ENCODE results near the gene SMIM29. TPM values are rescaled to one million over a fixed set of nuclear protein-coding genes. Genes with fewer than 3 reads are reported as not detected.

Gene SMIM29
- total and polyA plus RNA-seq, 7 experiments from 2014 or later: 13.9 to 45.5 (median 23.8) TPM

DNA sequence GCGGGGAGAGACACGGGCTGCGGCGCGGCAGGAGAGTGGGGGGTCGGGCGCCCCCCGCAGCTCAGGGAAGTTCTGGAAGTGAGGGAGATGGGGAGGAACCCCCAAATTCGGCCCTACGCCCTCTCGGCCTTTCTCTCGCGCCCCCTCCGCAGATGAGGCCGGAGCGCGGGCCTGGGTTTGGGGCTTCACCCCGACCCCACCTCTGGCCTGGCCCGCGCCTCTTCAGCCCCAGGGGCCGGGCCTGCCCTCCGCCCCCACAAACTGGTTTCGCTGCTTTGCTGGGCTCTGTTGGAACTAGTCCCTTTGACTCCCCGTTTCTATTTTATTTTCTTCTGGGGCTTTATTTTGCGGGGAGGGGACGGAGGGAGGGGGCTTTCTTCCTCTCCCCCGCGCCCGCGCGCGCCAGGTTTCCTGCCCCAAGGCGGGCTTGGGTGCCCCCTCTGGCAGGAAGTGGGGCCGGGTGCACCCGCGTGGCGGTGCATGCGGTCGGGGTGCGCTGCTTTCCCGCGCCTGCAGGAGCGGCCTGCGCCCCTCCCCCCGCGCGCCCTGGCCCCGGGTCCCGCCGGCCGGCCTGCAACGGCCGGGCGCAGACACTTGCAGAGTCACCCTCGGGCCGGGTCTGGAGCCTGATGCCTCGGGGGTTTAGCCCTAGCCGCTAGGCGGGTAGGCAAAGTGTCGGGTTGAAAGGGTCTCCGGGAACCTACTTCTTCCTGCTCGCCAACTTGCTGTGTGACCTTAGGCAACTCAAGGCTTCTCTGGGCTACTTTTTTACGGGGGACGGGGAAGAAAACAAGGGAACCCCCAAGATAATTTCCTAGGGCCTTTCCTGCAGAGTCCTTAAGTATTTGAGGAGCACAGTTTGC is 10.9 kb downstream of the SMIM29 start:
- no peaks in the 10 kb centered on the region for H3K27me3 Mint-ChIP-seq
- H3K9me3 Mint-ChIP-seq: no peaks in the 10 kb centered on the region
- peaks cover 27 to 59% (median 47%) of the 10 kb centered on the region in 7 donors for H3K4me1 Mint-ChIP-seq
- peak overlapping the region; percentile 65 for H3K4me3 ChIP-seq (ENCODE audit: low read length)
- DNase-seq (peak; percentile 60 to 84 (median 79)), ATAC-seq (peak; percentile 21)
- H3K9me3 ChIP-seq (ENCODE audit: control insufficient read depth in 2 of 3, low read length in 3 of 3): no peaks in the 10 kb centered on the region
- H3K36me3 ChIP-seq (ENCODE audit: control insufficient read depth in 2 of 3, insufficient read depth in 3 of 3, low read length in 3 of 3): peaks cover 0 to 38% (median 8%) of the 10 kb centered on the region in 3 experiments
- H3K27ac Mint-ChIP-seq: peak overlapping the region; percentile 60 to 95 (median 93)
- POLR2A ChIA-PET: interaction anchor here (0.9 to 2.2 kb wide), 10 partner anchors 10 to 188 kb away, joined by 3 to 45 read pairs (median 10); partner anchors contain the start of genes NUDT3 and SMIM29
- intact Hi-C loops (cut with micrococcal nuclease): loop anchor here (2.0 to 10.0 kb wide), 13 partner anchors 56 to 1396 kb away; partner anchors contain the start of genes ANKS1A (in 2 of the 2), TAF11 (in 2 of the 2), BLTP3A (in 1 of the 2) and CUTA (in 1 of the 2)
- peaks cover 13 to 15% of the 10 kb centered on the region in 2 donors for H3K4me1 ChIP-seq (ENCODE audit: control insufficient read depth in 2 of 2, insufficient read depth in 2 of 2, low read length in 2 of 2)
- CTCF ChIA-PET: interaction anchor here (1.5 to 1.6 kb wide), 2 partner anchors 14 to 177 kb away, joined by 6 to 7 read pairs; no protein-coding TSS in a partner anchor
- peak overlapping the region; percentile 92 for H3K27ac ChIP-seq (ENCODE audit: low read depth, low read length)
- H3K36me3 Mint-ChIP-seq: peaks cover 0 to 10% (median 0%) of the 10 kb centered on the region in 5 donors
- H3K27me3 ChIP-seq (ENCODE audit: control insufficient read depth in 2 of 2, insufficient read depth in 2 of 2, low read length in 2 of 2): no peaks in the 10 kb centered on the region
- peak overlapping the region; percentile 75 to 92 (median 88) for H3K4me3 Mint-ChIP-seq

DNA sequence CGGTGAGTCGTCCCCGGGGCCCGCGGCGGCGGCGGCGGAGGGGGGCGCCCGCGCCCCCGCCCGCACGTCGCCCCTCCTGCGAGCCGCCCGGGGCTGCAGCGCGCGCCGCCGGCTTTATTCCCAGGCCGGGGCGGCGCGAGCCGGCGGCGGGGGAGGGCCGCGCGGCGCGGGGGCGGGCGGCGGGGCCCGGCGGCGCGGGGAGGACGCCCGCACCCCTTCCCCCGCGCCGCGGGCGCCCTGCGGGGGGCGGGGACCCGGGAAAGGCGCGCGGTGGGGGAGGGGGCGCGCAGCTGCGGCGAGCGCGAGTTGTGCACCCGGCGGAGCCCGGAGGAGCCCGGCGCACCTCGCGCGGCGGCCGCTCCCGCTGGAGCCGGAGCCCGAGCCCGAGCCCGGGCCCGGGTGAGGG is 11.5 kb downstream of the SMIM29 start:
- no peaks in the 10 kb centered on the region for H3K9me3 ChIP-seq (ENCODE audit: control insufficient read depth in 2 of 3, low read length in 3 of 3)
- CTCF ChIA-PET: interaction anchor here (1.0 to 1.6 kb wide), 4 partner anchors 11 to 178 kb away, joined by 3 to 7 read pairs (median 6); partner anchors contain the start of gene SMIM29
- peak overlapping the region; percentile 99 for H3K27ac ChIP-seq (ENCODE audit: low read depth, low read length)
- H3K27me3 ChIP-seq (ENCODE audit: control insufficient read depth in 2 of 2, insufficient read depth in 2 of 2, low read length in 2 of 2): no peaks in the 10 kb centered on the region
- Mint-ChIP-seq H3K9me3 (no peaks in the 10 kb centered on the region), H3K36me3 (peaks cover 0 to 10% (median 0%) of the 10 kb centered on the region in 5 donors), H3K27me3 (no peaks in the 10 kb centered on the region), H3K4me1 (peaks cover 22 to 53% (median 40%) of the 10 kb centered on the region in 7 donors), H3K4me3 (peak overlapping the region in 3 of 10 donors; percentile 88 to 94 (median 92)), H3K27ac (peak overlapping the region in 1 of 9 donors; percentile 98)
- intact Hi-C loops (cut with micrococcal nuclease): loop anchor here (2.0 to 10.0 kb wide), 13 partner anchors 55 to 1395 kb away; partner anchors contain the start of genes ANKS1A (in 2 of the 2), TAF11 (in 2 of the 2), BLTP3A (in 1 of the 2) and CUTA (in 1 of the 2)
- DNase-seq (peak in 8 of 9 donors; percentile 19 to 59 (median 34)), ATAC-seq (no peak)
- POLR2A ChIA-PET: interaction anchor here (0.8 to 2.2 kb wide), 20 partner anchors 11 to 1266 kb away, joined by 3 to 45 read pairs (median 5); partner anchors contain the start of genes ANKS1A, NUDT3 and SMIM29
- H3K4me1 ChIP-seq (ENCODE audit: control insufficient read depth in 2 of 2, insufficient read depth in 2 of 2, low read length in 2 of 2): peaks cover 13 to 15% of the 10 kb centered on the region in 2 donors
- H3K36me3 ChIP-seq (ENCODE audit: control insufficient read depth in 2 of 3, insufficient read depth in 3 of 3, low read length in 3 of 3): peaks cover 0 to 32% (median 6%) of the 10 kb centered on the region in 3 experiments
- peak overlapping the region; percentile 65 for H3K4me3 ChIP-seq (ENCODE audit: low read length)

GRCh38 chr6:34236443-34237315 is 12.1 kb downstream of the SMIM29 start, which contains the start of gene HMGA1:
TSS of gene HMGA1 (plus strand) at chr6:34236873. CDS start at chr6:34240781, 3,908 bp downstream.
- Mint-ChIP-seq H3K27me3 (no peaks in the 10 kb centered on the region), H3K4me1 (peaks cover 18 to 46% (median 37%) of the 10 kb centered on the region in 7 donors), H3K36me3 (peaks cover 0 to 10% (median 0%) of the 10 kb centered on the region in 5 donors), H3K4me3 (peak within 1 kb of the TSS; percentile 88 to 96 (median 94)), H3K9me3 (no peaks in the 10 kb centered on the region), H3K27ac (peak within 1 kb of the TSS; percentile 89 to 99 (median 98))
- intact Hi-C loops (cut with micrococcal nuclease): loop anchor here (1.0 to 10.0 kb wide), 18 partner anchors 12 to 1394 kb away; partner anchors contain the start of genes ANKS1A (in 2 of the 2), SMIM29 (in 2 of the 2), TAF11 (in 2 of the 2) and BLTP3A (in 1 of the 2)
- DNase-seq (peak; percentile 73 to 91 (median 83)), ATAC-seq (peak; percentile 84)
- Histone ChIP-seq H3K27ac (ENCODE audit: low read depth, low read length) (peak within 1 kb of the TSS; percentile 99), H3K4me1 (ENCODE audit: control insufficient read depth in 2 of 2, insufficient read depth in 2 of 2, low read length in 2 of 2) (peaks cover 13 to 15% of the 10 kb centered on the region in 2 donors), H3K36me3 (ENCODE audit: control insufficient read depth in 2 of 3, insufficient read depth in 3 of 3, low read length in 3 of 3) (peaks cover 0 to 26% (median 0%) of the 10 kb centered on the region in 3 experiments), H3K27me3 (ENCODE audit: control insufficient read depth in 2 of 2, insufficient read depth in 2 of 2, low read length in 2 of 2) (no peaks in the 10 kb centered on the region), H3K4me3 (ENCODE audit: low read length) (peak within 1 kb of the TSS; percentile 66), H3K9me3 (ENCODE audit: control insufficient read depth in 2 of 3, low read length in 3 of 3) (no peaks in the 10 kb centered on the region)
- CTCF ChIA-PET: interaction anchor here (1.0 to 1.6 kb wide), 5 partner anchors 10 to 178 kb away, joined by 3 to 7 read pairs (median 5); partner anchors contain the start of gene SMIM29
- POLR2A ChIA-PET: interaction anchor here (0.6 to 2.2 kb wide), 25 partner anchors 10 to 1265 kb away, joined by 3 to 45 read pairs (median 5); partner anchors contain the start of genes ANKS1A, NUDT3 and SMIM29

DNA sequence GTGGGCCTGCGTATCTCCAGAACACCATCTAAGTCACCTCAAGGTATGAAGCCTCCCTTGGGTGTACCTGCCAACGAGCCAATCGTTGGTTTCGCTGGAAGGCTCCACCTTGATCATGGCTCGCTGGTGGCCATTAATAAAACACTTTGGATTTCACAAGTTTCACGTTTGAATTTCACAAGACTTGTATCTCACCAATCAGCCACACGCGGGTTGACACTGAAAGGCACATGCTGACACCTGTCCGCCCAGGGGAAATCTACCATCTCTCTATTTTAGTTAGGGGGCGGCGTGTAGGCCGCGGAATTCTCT is 12.7 kb downstream of the SMIM29 start:
- Histone ChIP-seq H3K36me3 (ENCODE audit: control insufficient read depth in 2 of 3, insufficient read depth in 3 of 3, low read length in 3 of 3) (peaks cover 0 to 20% (median 0%) of the 10 kb centered on the region in 3 experiments), H3K27me3 (ENCODE audit: control insufficient read depth in 2 of 2, insufficient read depth in 2 of 2, low read length in 2 of 2) (no peaks in the 10 kb centered on the region), H3K4me3 (ENCODE audit: low read length) (peak overlapping the region; percentile 66), H3K27ac (ENCODE audit: low read depth, low read length) (peak overlapping the region; percentile 99), H3K4me1 (ENCODE audit: control insufficient read depth in 2 of 2, insufficient read depth in 2 of 2, low read length in 2 of 2) (peaks cover 13 to 15% of the 10 kb centered on the region in 2 donors), H3K9me3 (ENCODE audit: control insufficient read depth in 2 of 3, low read length in 3 of 3) (no peaks in the 10 kb centered on the region)
- Mint-ChIP-seq H3K9me3 (no peaks in the 10 kb centered on the region), H3K4me3 (peak overlapping the region; percentile 88 to 96 (median 94)), H3K4me1 (peaks cover 16 to 40% (median 31%) of the 10 kb centered on the region in 7 donors), H3K27me3 (no peaks in the 10 kb centered on the region), H3K36me3 (peaks cover 0 to 5% (median 0%) of the 10 kb centered on the region in 5 donors), H3K27ac (peak overlapping the region; percentile 89 to 99 (median 98))
- POLR2A ChIA-PET: interaction anchor here (0.9 to 2.2 kb wide), 16 partner anchors 10 to 1264 kb away, joined by 3 to 45 read pairs (median 6); partner anchors contain the start of genes ANKS1A, NUDT3 and SMIM29
- peak; percentile 49 for ATAC-seq
- peak in 6 of 9 donors; percentile 74 to 83 (median 80) for DNase-seq
- intact Hi-C loops (cut with micrococcal nuclease): loop anchor here (1.0 to 10.0 kb wide), 18 partner anchors 12 to 1394 kb away; partner anchors contain the start of genes ANKS1A (in 2 of the 2), SMIM29 (in 2 of the 2), TAF11 (in 2 of the 2) and BLTP3A (in 1 of the 2)
- CTCF ChIA-PET: interaction anchor here (1.0 to 1.6 kb wide), 5 partner anchors 9 to 179 kb away, joined by 3 to 7 read pairs (median 5); partner anchors contain the start of gene SMIM29

GRCh38 chr6:34235307-34236130 is 13.3 kb downstream of the SMIM29 start:
- peak in 6 of 9 donors; percentile 22 to 73 (median 62) for DNase-seq
- H3K4me1 Mint-ChIP-seq: peaks cover 16 to 35% (median 29%) of the 10 kb centered on the region in 7 donors
- H3K36me3 Mint-ChIP-seq: peaks cover 0 to 3% (median 0%) of the 10 kb centered on the region in 5 donors
- H3K9me3 Mint-ChIP-seq: no peaks in the 10 kb centered on the region
- intact Hi-C loops (cut with micrococcal nuclease): loop anchor here (1.0 to 10.0 kb wide), 18 partner anchors 11 to 1393 kb away; partner anchors contain the start of genes ANKS1A (in 2 of the 2), SMIM29 (in 2 of the 2), TAF11 (in 2 of the 2) and BLTP3A (in 1 of the 2)
- H3K27me3 Mint-ChIP-seq: no peaks in the 10 kb centered on the region
- ChIA-PET CTCF (interaction anchor here (1.1 to 1.3 kb wide), 2 partner anchors 9 to 40 kb away, joined by 3 to 4 read pairs; no protein-coding TSS in a partner anchor), POLR2A (interaction anchor here (1.2 to 2.2 kb wide), 11 partner anchors 9 to 657 kb away, joined by 3 to 45 read pairs (median 12); partner anchors contain the start of genes NUDT3 and SMIM29)
- H3K4me3 ChIP-seq (ENCODE audit: low read length): peak overlapping the region; percentile 66
- H3K4me3 Mint-ChIP-seq: peak overlapping the region; percentile 88 to 96 (median 94)
- peak overlapping the region; percentile 99 for H3K27ac ChIP-seq (ENCODE audit: low read depth, low read length)
- H3K9me3 ChIP-seq (ENCODE audit: control insufficient read depth in 2 of 3, low read length in 3 of 3): no peaks in the 10 kb centered on the region
- peak overlapping the region; percentile 89 to 99 (median 98) for H3K27ac Mint-ChIP-seq
- peaks cover 0 to 14% (median 0%) of the 10 kb centered on the region in 3 experiments for H3K36me3 ChIP-seq (ENCODE audit: control insufficient read depth in 2 of 3, insufficient read depth in 3 of 3, low read length in 3 of 3)
- H3K4me1 ChIP-seq (ENCODE audit: control insufficient read depth in 2 of 2, insufficient read depth in 2 of 2, low read length in 2 of 2): peaks cover 13 to 15% of the 10 kb centered on the region in 2 donors
- ATAC-seq: peak; percentile 55
- no peaks in the 10 kb centered on the region for H3K27me3 ChIP-seq (ENCODE audit: control insufficient read depth in 2 of 2, insufficient read depth in 2 of 2, low read length in 2 of 2)

All from naive thymus-derived CD4-positive, alpha-beta T cell (primary cell).